SK-N-SH treated with all-trans-retinoic acid at 6 μM for 48 hours (cell line): ENCODE results near the gene FRMD5.

Experiments used
- ATAC-seq: fragments of 200-7000 bp; cut with Tn5 transposase; 3 replicates; pipeline ENCODE4 v1.9.1; 2020; ENCODE audit warnings: mild to moderate bottlenecking, moderate library complexity
- ARNTL ChIP-seq: fragments of 450-650 bp; formaldehyde crosslinking; IDR thresholded peaks from 2 replicates; pipeline ENCODE4 v1.5.0; 2020; ENCODE audit warnings: low read depth, mild to moderate bottlenecking, moderate library complexity, borderline replicate concordance
- BACH2 ChIP-seq: fragments of 250-450 bp; sonication (Bioruptor Pico); IDR thresholded peaks from 2 replicates; pipeline ENCODE4 v1.9.0; 2021; ENCODE audit warnings: mild to moderate bottlenecking, borderline replicate concordance
- CSDC2 ChIP-seq: fragments of 250-450 bp; sonication (Bioruptor Pico); IDR thresholded peaks from 2 replicates; pipeline ENCODE4 v1.5.0; 2020; ENCODE audit warnings: mild to moderate bottlenecking, moderate library complexity
- CSRNP3 ChIP-seq: fragments of 250-450 bp; sonication (Bioruptor Pico); IDR thresholded peaks from 2 replicates; pipeline ENCODE4 v1.5.1; 2021; ENCODE audit warnings: mild to moderate bottlenecking, moderate library complexity
- ESRRG ChIP-seq: fragments of 250-450 bp; sonication (Bioruptor Pico); IDR thresholded peaks from 2 replicates; pipeline ENCODE4 v1.6.1; 2021; ENCODE audit warnings: mild to moderate bottlenecking
- GLIS3 ChIP-seq: fragments of 250-450 bp; sonication (Bioruptor Pico); IDR thresholded peaks from 2 replicates; pipeline ENCODE4 v1.5.0; 2020; ENCODE audit warnings: mild to moderate bottlenecking, moderate library complexity
- ISL1 ChIP-seq: fragments of 250-450 bp; sonication (Bioruptor Pico); IDR thresholded peaks from 2 replicates; pipeline ENCODE4 v2.1.2; 2022; ENCODE audit warnings: mild to moderate bottlenecking, moderate library complexity
- OSR1 ChIP-seq: fragments of 250-450 bp; sonication (Bioruptor Pico); IDR thresholded peaks from 2 replicates; pipeline ENCODE4 v1.8.0; 2022; ENCODE audit warnings: moderate library complexity, mild to moderate bottlenecking, inconsistent platforms
- PPARA ChIP-seq: fragments of 250-450 bp; sonication (Bioruptor Pico); IDR thresholded peaks from 2 replicates; pipeline ENCODE4 v1.5.0; 2020; ENCODE audit warnings: mild to moderate bottlenecking, borderline replicate concordance
- RARB ChIP-seq: fragments of 250-450 bp; sonication (Bioruptor Pico); IDR thresholded peaks from 2 replicates; pipeline ENCODE4 v1.8.0; 2021; ENCODE audit warnings: mild to moderate bottlenecking, moderate library complexity
- SNAI2 ChIP-seq: fragments of 250-450 bp; sonication (Bioruptor Pico); IDR thresholded peaks from 2 replicates; pipeline ENCODE4 v1.5.0; 2020; ENCODE audit warnings: mild to moderate bottlenecking, moderate library complexity
- TCF4 ChIP-seq: fragments of 250-450 bp; sonication (Bioruptor Pico); IDR thresholded peaks from 2 replicates; pipeline ENCODE4 v1.8.0; 2021; ENCODE audit warnings: mild to moderate bottlenecking, moderate library complexity, borderline replicate concordance
- TOX ChIP-seq: fragments of 250-450 bp; sonication (Bioruptor Pico); IDR thresholded peaks from 2 replicates; pipeline ENCODE4 v1.8.0; 2021; ENCODE audit warnings: mild to moderate bottlenecking, moderate library complexity, borderline replicate concordance
- TSHZ2 ChIP-seq: fragments of 250-450 bp; sonication (Bioruptor Pico); IDR thresholded peaks from 2 replicates; pipeline ENCODE4 v1.5.0; 2020; ENCODE audit warnings: mild to moderate bottlenecking, moderate library complexity
- ZC3H10 ChIP-seq: fragments of 250-450 bp; sonication (Bioruptor Pico); IDR thresholded peaks from 2 replicates; pipeline ENCODE4 v1.5.1; 2021; ENCODE audit warnings: mild to moderate bottlenecking, moderate library complexity
- ZFP3 ChIP-seq: fragments of 250-450 bp; sonication (Bioruptor Pico); IDR thresholded peaks from 2 replicates; pipeline ENCODE4 v1.5.0; 2020; ENCODE audit warnings: mild to moderate bottlenecking, moderate library complexity
- ZNF565 ChIP-seq: fragments of 450-650 bp; formaldehyde crosslinking; conservative IDR thresholded peaks from 2 replicates; pipeline ENCODE4 v1.5.0; 2020; ENCODE audit warnings: low read depth, mild to moderate bottlenecking, moderate library complexity
- ZNF70 ChIP-seq: fragments of 450-650 bp; formaldehyde crosslinking; IDR thresholded peaks from 2 replicates; pipeline ENCODE4 v1.5.0; 2020; ENCODE audit warnings: mild to moderate bottlenecking, moderate library complexity
- ZNF8 ChIP-seq: fragments of 450-650 bp; formaldehyde crosslinking; IDR thresholded peaks from 2 replicates; pipeline ENCODE4 v1.5.0; 2020; ENCODE audit warnings: mild to moderate bottlenecking, moderate library complexity
- TF ChIP-seq, protein P1 (sequence below): fragments of 250-450 bp; sonication (Bioruptor Pico); IDR thresholded peaks from 2 replicates; pipeline ENCODE4 v1.8.0; 2020; ENCODE audit warnings: mild to moderate bottlenecking, moderate library complexity, borderline replicate concordance
- TF ChIP-seq, protein P2 (sequence below): fragments of 250-450 bp; sonication (Bioruptor Pico); IDR thresholded peaks from 2 replicates; pipeline ENCODE4 v1.5.1; 2020; ENCODE audit warnings: low read depth, mild to moderate bottlenecking, moderate library complexity

Gene FRMD5

GRCh38 chr15:44188795-44189194 lies 6.3 kb downstream of the FRMD5 start (continued):
- TF ChIP-seq TSHZ2 (CRISPR knock-in tag): no peak
- TF ChIP-seq BACH2 (CRISPR knock-in tag): no peak
- no peak for TF ChIP-seq TOX
- no peak for TF ChIP-seq GLIS3 (CRISPR knock-in tag)
- no peak for TF ChIP-seq SNAI2 (CRISPR knock-in tag)
- TF ChIP-seq ZNF565: no peak
- no peak for TF ChIP-seq ZFP3 (CRISPR knock-in tag)
- TF ChIP-seq, all 23 proteins: peak for 0

DNA sequence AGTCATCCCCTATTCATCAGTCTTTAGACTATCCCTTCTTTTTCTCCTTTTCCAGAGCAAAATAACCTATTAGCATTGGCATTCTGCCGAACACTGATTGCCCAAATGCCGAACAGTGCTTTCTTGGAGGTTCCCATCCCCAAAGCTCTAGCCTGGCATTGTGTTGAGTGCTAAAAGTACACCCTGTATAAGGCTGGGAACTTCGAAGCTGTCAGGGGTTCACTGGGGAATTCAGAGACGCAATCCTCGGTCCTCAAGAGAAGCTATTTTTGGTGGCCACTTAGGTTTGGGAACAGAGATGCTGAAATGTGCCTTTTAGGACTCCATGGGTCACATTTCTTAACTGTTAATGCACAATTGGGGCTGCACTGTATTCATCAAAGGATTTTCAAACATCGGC lies 8.4 kb downstream of the FRMD5 start:
- ATAC-seq: no peak
- TF ChIP-seq ZC3H10 (CRISPR knock-in tag) (no peak), CSRNP3 (no peak), RARB (CRISPR knock-in tag) (no peak), TOX (no peak), BACH2 (CRISPR knock-in tag) (no peak), ESRRG (no peak), ARNTL (CRISPR knock-in tag) (no peak), ZNF565 (no peak), ZNF8 (no peak), CSDC2 (CRISPR knock-in tag) (no peak), OSR1 (CRISPR knock-in tag) (no peak), GLIS3 (CRISPR knock-in tag) (no peak), ZNF70 (CRISPR knock-in tag) (no peak), SNAI2 (CRISPR knock-in tag) (no peak), TCF4 (CRISPR knock-in tag) (no peak), TSHZ2 (CRISPR knock-in tag) (no peak), PPARA (CRISPR knock-in tag) (no peak)
- TF ChIP-seq, protein P1, sequence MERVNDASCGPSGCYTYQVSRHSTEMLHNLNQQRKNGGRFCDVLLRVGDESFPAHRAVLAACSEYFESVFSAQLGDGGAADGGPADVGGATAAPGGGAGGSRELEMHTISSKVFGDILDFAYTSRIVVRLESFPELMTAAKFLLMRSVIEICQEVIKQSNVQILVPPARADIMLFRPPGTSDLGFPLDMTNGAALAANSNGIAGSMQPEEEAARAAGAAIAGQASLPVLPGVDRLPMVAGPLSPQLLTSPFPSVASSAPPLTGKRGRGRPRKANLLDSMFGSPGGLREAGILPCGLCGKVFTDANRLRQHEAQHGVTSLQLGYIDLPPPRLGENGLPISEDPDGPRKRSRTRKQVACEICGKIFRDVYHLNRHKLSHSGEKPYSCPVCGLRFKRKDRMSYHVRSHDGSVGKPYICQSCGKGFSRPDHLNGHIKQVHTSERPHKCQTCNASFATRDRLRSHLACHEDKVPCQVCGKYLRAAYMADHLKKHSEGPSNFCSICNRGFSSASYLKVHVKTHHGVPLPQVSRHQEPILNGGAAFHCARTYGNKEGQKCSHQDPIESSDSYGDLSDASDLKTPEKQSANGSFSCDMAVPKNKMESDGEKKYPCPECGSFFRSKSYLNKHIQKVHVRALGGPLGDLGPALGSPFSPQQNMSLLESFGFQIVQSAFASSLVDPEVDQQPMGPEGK (CRISPR knock-in tag): no peak
- TF ChIP-seq, protein P2, sequence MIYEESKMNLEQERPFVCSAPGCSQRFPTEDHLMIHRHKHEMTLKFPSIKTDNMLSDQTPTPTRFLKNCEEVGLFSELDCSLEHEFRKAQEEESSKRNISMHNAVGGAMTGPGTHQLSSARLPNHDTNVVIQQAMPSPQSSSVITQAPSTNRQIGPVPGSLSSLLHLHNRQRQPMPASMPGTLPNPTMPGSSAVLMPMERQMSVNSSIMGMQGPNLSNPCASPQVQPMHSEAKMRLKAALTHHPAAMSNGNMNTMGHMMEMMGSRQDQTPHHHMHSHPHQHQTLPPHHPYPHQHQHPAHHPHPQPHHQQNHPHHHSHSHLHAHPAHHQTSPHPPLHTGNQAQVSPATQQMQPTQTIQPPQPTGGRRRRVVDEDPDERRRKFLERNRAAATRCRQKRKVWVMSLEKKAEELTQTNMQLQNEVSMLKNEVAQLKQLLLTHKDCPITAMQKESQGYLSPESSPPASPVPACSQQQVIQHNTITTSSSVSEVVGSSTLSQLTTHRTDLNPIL (CRISPR knock-in tag): no peak

DNA sequence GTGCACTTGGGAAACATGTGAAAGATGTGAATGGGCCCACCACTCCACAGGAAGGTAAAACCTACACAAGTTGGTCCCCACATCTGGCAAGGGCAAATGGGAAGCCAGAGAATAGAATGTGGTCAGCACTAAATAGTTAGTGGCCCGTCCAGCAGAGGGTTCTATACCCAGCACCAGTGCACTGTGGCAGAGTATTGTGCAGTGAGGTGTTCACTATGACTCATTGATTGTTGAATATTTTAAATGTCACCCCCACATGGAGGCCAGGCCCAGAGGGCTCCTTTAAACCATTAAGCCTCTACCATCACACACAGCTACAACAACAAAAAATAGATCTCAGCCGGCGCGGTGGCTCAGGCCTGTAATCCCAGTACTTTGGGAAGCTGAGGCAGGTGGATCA lies 11.7 kb downstream of the FRMD5 start:
- no peak for ATAC-seq
- TF ChIP-seq OSR1 (CRISPR knock-in tag): no peak
- TF ChIP-seq ZFP3 (CRISPR knock-in tag): no peak
- TF ChIP-seq TCF4 (CRISPR knock-in tag): no peak
- TF ChIP-seq ZNF8: no peak
- TF ChIP-seq RARB (CRISPR knock-in tag): no peak
- TF ChIP-seq ZC3H10 (CRISPR knock-in tag): no peak
- TF ChIP-seq, protein P2 (CRISPR knock-in tag): no peak
- TF ChIP-seq CSRNP3: no peak
- TF ChIP-seq ISL1 (CRISPR knock-in tag): no peak
- no peak for TF ChIP-seq ARNTL (CRISPR knock-in tag)
- TF ChIP-seq BACH2 (CRISPR knock-in tag): no peak
- TF ChIP-seq, protein P1 (CRISPR knock-in tag): no peak
- TF ChIP-seq SNAI2 (CRISPR knock-in tag): no peak
